GM23338 (cell line): ENCODE data around the gene CCDC191.

Source experiments
- CREB1 ChIP-seq: fragments of 250-450 bp; sonication (Bioruptor Pico); IDR thresholded peaks from 2 replicates; pipeline ENCODE4 v1.5.0; 2020; ENCODE audit warnings: low read depth, mild to moderate bottlenecking, moderate library complexity
- ETS1 ChIP-seq: IDR thresholded peaks from 2 replicates; pipeline ENCODE4 v1.6.1; 2016; ENCODE audit warnings: antibody characterized with exemption
- EZH2 ChIP-seq: fragments of 200-600 bp; sonication (generic); IDR thresholded peaks from one replicate; pipeline ENCODE4 v1.8.0; 2017; ENCODE audit warnings: antibody characterized with exemption, mild to moderate bottlenecking, low read depth; ENCODE audit not compliant: unreplicated experiment
- EZH2phosphoT487 ChIP-seq: fragments of 200-600 bp; sonication (generic); IDR thresholded peaks from one replicate; pipeline ENCODE4 v1.8.1; 2018; ENCODE audit warnings: antibody characterized with exemption; ENCODE audit not compliant: unreplicated experiment
- JUNB ChIP-seq: IDR thresholded peaks from one replicate; pipeline ENCODE4 v1.6.1; 2016; ENCODE audit warnings: antibody characterized with exemption; ENCODE audit not compliant: unreplicated experiment
- NANOG ChIP-seq: IDR thresholded peaks from 2 replicates; pipeline ENCODE4 v1.6.1; 2016; ENCODE audit warnings: antibody characterized with exemption, borderline replicate concordance
- POLR2AphosphoS5 ChIP-seq: IDR thresholded peaks from 2 replicates; pipeline ENCODE4 v1.6.1; 2016; ENCODE audit warnings: antibody characterized with exemption, low read depth
- REST ChIP-seq: IDR thresholded peaks from one replicate; pipeline ENCODE4 v1.6.1; 2018; ENCODE audit warnings: antibody characterized with exemption; ENCODE audit not compliant: unreplicated experiment
- TF ChIP-seq, protein P1 (sequence below), 2 experiments: fragments of 200-600 bp in 1 of 2; sonication (generic) in 1 of 2; conservative IDR thresholded peaks; 2 replicates each; pipeline versions ENCODE4 v1.5.1 to v1.6.1; 2016 to 2017; ENCODE audit warnings: antibody characterized with exemption in 2 of 2, low read depth in 2 of 2, mild to moderate bottlenecking in 2 of 2, moderate library complexity in 1 of 2

- TF ChIP-seq, protein P1, sequence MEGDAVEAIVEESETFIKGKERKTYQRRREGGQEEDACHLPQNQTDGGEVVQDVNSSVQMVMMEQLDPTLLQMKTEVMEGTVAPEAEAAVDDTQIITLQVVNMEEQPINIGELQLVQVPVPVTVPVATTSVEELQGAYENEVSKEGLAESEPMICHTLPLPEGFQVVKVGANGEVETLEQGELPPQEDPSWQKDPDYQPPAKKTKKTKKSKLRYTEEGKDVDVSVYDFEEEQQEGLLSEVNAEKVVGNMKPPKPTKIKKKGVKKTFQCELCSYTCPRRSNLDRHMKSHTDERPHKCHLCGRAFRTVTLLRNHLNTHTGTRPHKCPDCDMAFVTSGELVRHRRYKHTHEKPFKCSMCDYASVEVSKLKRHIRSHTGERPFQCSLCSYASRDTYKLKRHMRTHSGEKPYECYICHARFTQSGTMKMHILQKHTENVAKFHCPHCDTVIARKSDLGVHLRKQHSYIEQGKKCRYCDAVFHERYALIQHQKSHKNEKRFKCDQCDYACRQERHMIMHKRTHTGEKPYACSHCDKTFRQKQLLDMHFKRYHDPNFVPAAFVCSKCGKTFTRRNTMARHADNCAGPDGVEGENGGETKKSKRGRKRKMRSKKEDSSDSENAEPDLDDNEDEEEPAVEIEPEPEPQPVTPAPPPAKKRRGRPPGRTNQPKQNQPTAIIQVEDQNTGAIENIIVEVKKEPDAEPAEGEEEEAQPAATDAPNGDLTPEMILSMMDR (conservative IDR thresholded peaks at IDR 0.05; ENCODE audit: low read depth in 2 of 2): no peak
- no peak for TF ChIP-seq REST
- TF ChIP-seq EZH2: no peak
- TF ChIP-seq POLR2AphosphoS5: no peak
- TF ChIP-seq CREB1 (CRISPR knock-in tag): no peak
- no peak for TF ChIP-seq EZH2phosphoT487
- TF ChIP-seq NANOG: no peak
- TF ChIP-seq JUNB: no peak
- no peak for TF ChIP-seq ETS1
Observed at GRCh38 chr3:114019486-114019885, 36.8 kb downstream of the CCDC191 start.
